CD4-positive, alpha-beta T cell (primary cell): ENCODE data around the gene ERLEC1. TPM values are rescaled to one million over a fixed set of nuclear protein-coding genes. Genes with fewer than 3 reads are reported as not detected.

ENCODE experiments used
- ATAC-seq: fragments of 200-7000 bp; cut with Tn5 transposase; one replicate; pipeline ENCODE4 v1.10.0; 2022; ENCODE audit warnings: mild to moderate bottlenecking; ENCODE audit not compliant: poor library complexity
- CTCF ChIA-PET: fragments of 350-600 bp; sonication (Branson Sonifier 250); formaldehyde crosslinking; loops from one replicate; lab custom pipeline; 2021; ENCODE audit warnings: antibody characterized with exemption, inconsistent platforms; lab: Charles Lee
- POLR2A ChIA-PET: fragments of 350-600 bp; sonication (Branson Sonifier 250); formaldehyde crosslinking; loops from one replicate; lab custom pipeline; 2021; ENCODE audit warnings: antibody characterized with exemption, inconsistent platforms; lab: Charles Lee
- DNase-seq, 14 experiments: peaks; one replicate each; pipeline ENCODE4 v3.0.0-alpha.2; 2013 to 2020; ENCODE audit warnings: mixed read lengths in 2 of 14
- H3K27ac ChIP-seq, 2 donors: one replicate each; pipeline versions ENCODE4 v1.5.1 to v1.7.0; 2013; ENCODE audit warnings: low read length in 2 of 2, low read depth in 1 of 2, mild to moderate bottlenecking in 1 of 2
- H3K27me3 ChIP-seq, 2 experiments: 1 replicate in 1 of 2; 2 replicates in 1 of 2; pipeline versions ENCODE4 v1.6.1 to v1.7.0; 2013; ENCODE audit warnings: low read length in 2 of 2, control low read depth in 1 of 2, mild to moderate bottlenecking in 1 of 2, moderate library complexity in 1 of 2; ENCODE audit not compliant: insufficient read depth in 2 of 2, control insufficient read depth in 1 of 2
- H3K36me3 ChIP-seq: one replicate; pipeline ENCODE4 v1.6.1; 2013; ENCODE audit warnings: low read length, control low read depth; ENCODE audit not compliant: insufficient read depth
- H3K4me1 ChIP-seq: one replicate; pipeline ENCODE4 v1.6.1; 2013; ENCODE audit warnings: low read length, control low read depth; ENCODE audit not compliant: insufficient read depth
- H3K4me3 ChIP-seq: one replicate; pipeline ENCODE4 v1.5.1; 2013; ENCODE audit warnings: mild to moderate bottlenecking, low read length, moderate library complexity
- H3K9me3 ChIP-seq, 2 experiments: 1 replicate in 1 of 2; 2 replicates in 1 of 2; pipeline versions ENCODE4 v1.6.1 to v1.7.0; 2013; ENCODE audit warnings: low read length in 2 of 2, mild to moderate bottlenecking in 2 of 2, control low read depth in 1 of 2, moderate library complexity in 1 of 2; ENCODE audit not compliant: control insufficient read depth in 1 of 2, insufficient read depth in 1 of 2
- H3K27ac Mint-ChIP-seq: one replicate; pipeline ENCODE4 v1.8.0; 2020; ENCODE audit warnings: mixed read lengths
- H3K27me3 Mint-ChIP-seq: one replicate; pipeline ENCODE4 v1.8.0; 2021; ENCODE audit warnings: mixed read lengths
- H3K36me3 Mint-ChIP-seq: one replicate; pipeline ENCODE4 v1.8.0; 2021; ENCODE audit warnings: low read depth, mixed read lengths
- H3K4me1 Mint-ChIP-seq: one replicate; pipeline ENCODE4 v1.8.0; 2021; ENCODE audit warnings: low read depth, mixed read lengths
- H3K4me3 Mint-ChIP-seq: one replicate; pipeline ENCODE4 v1.8.0; 2020; ENCODE audit warnings: mild to moderate bottlenecking, mixed read lengths
- H3K9me3 Mint-ChIP-seq: one replicate; pipeline ENCODE4 v1.8.0; 2020; ENCODE audit warnings: mixed read lengths
- intact Hi-C, 2 experiments: fragments of 100-400 bp; cut with DNase I in 1 of 2; cut with micrococcal nuclease in 1 of 2; formaldehyde crosslinking; loops; one replicate each; pipeline versions ENCODE4 v1.15.1 to v1.9.0; 2023 to 2025; cut with DNase I, micrococcal nuclease
- total RNA-seq, 174 experiments: library from RNA in 2 of 174; stranded (reverse) in 2 of 174; gene quantifications; one replicate each; pipeline ENCODE4 v1.2.3 and lab custom pipeline; 2021 to 2026
- TF ChIP-seq, protein P1 (sequence below): fragments of 200-600 bp; IDR thresholded peaks from one replicate; pipeline ENCODE4 v1.8.0; 2022; ENCODE audit warnings: antibody characterized with exemption, mild to moderate bottlenecking

ERLEC1 gene
- total RNA-seq, 2 experiments from 2014 or later = 14.5 to 14.7 TPM

DNA sequence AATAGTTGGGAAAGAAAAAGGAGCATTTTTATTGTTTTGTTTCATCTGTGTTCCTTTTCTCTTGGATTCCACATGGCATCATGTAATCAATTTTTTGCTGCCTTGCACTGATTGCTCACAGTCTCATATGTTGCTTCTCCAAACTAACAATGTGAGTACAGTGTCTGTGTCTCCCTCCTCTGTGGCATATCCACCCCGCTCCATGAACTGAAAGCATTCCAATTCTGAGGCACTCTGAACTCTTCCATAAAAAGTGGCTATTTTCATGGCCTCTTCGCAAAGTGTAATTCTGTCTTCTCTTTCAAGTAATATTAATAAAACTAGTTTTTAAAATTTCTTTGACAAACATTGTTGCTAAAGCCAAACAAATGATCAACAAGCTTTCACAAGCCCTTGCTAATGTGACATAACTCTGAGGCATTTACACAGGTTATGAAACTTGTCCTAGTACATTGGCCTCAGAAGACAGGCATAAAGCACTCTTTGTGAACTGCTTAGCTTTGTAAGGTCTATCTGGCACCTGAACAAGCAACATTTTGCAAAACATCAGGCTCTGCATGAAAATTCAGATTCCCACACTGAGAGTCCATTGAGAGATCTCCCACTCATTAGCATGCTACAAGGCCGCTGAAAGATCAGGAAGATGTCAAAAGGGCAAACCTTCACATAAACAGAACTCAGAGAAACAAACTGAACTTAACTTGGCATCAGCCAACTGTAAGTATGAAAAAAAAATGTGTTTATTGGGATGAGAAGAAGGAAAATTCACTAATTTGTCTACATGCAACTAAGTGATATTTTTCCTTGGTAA is 39.9 kb downstream of the ERLEC1 start:
- no peaks in the 10 kb centered on the region for H3K4me1 Mint-ChIP-seq
- H3K27me3 Mint-ChIP-seq = no peaks in the 10 kb centered on the region
- no peak overlapping the region for H3K4me3 ChIP-seq
- no peak overlapping the region for H3K27ac Mint-ChIP-seq
- TF ChIP-seq, protein P1, sequence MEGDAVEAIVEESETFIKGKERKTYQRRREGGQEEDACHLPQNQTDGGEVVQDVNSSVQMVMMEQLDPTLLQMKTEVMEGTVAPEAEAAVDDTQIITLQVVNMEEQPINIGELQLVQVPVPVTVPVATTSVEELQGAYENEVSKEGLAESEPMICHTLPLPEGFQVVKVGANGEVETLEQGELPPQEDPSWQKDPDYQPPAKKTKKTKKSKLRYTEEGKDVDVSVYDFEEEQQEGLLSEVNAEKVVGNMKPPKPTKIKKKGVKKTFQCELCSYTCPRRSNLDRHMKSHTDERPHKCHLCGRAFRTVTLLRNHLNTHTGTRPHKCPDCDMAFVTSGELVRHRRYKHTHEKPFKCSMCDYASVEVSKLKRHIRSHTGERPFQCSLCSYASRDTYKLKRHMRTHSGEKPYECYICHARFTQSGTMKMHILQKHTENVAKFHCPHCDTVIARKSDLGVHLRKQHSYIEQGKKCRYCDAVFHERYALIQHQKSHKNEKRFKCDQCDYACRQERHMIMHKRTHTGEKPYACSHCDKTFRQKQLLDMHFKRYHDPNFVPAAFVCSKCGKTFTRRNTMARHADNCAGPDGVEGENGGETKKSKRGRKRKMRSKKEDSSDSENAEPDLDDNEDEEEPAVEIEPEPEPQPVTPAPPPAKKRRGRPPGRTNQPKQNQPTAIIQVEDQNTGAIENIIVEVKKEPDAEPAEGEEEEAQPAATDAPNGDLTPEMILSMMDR = no peak
- intact Hi-C loops = no loop called here
- ATAC-seq = no peak
- peaks cover 3% of the 10 kb centered on the region for H3K36me3 ChIP-seq
- ChIA-PET POLR2A (no interaction called here), CTCF (no interaction called here)
- peaks cover 10% of the 10 kb centered on the region for H3K36me3 Mint-ChIP-seq
- no peaks in the 10 kb centered on the region for H3K4me1 ChIP-seq
- H3K27ac ChIP-seq = no peak overlapping the region
- H3K27me3 ChIP-seq = no peaks in the 10 kb centered on the region
- peaks cover 0 to 4% of the 10 kb centered on the region in 2 experiments for H3K9me3 ChIP-seq
- DNase-seq = no peak
- peaks cover 4% of the 10 kb centered on the region for H3K9me3 Mint-ChIP-seq
- H3K4me3 Mint-ChIP-seq = no peak overlapping the region

DNA sequence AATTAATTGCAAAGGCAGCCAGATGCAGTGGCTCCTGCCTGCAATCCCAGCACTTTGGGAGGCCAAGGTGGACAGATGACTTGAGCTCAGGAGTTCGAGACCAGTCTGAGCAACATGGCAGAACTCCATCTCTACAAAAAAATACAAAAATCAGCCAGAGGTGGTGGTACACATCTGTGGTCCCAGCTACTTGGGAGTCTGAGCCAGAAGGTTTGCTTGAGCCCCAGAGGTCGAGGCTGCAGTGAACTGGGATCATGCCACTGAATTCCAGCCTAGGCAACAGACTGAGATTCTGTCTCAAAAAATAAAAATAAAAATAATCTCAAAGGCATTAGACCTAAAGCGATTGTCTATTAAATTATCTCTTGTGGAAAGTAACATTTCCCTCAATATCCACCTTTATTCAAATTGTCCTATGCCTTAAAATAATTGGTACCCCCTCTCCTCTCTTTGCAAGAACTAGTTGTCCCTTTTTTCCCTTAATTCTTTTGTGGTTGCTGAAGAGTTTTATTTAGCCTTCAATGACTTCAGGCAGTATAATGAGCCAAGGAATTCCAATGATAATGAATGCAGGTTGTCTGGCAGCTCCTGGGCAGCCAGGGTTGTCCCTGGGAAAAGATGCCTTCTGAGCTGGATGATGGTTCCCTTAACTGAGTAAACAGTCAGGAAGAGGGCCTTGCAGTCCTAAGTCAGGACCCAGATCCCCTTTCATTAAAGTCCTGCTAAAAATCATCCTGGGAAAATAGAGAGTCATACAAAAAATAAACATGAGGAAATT is 40.7 kb downstream of the ERLEC1 start:
- TF ChIP-seq, protein P1 = no peak
- DNase-seq (no peak), ATAC-seq (no peak)
- no peak overlapping the region for H3K27ac Mint-ChIP-seq
- Histone ChIP-seq H3K9me3 (peaks cover 0 to 4% of the 10 kb centered on the region in 2 experiments), H3K27me3 (no peaks in the 10 kb centered on the region), H3K4me1 (no peaks in the 10 kb centered on the region), H3K27ac (no peak overlapping the region), H3K36me3 (peaks cover 3% of the 10 kb centered on the region), H3K4me3 (no peak overlapping the region)
- H3K9me3 Mint-ChIP-seq = peaks cover 4% of the 10 kb centered on the region
- ChIA-PET CTCF (no interaction called here), POLR2A (interaction anchor here (0.6 kb wide), 1 partner anchor 28 kb away, joined by 3 read pairs; no protein-coding TSS in a partner anchor)
- H3K27me3 Mint-ChIP-seq = no peaks in the 10 kb centered on the region
- H3K4me1 Mint-ChIP-seq = no peaks in the 10 kb centered on the region
- intact Hi-C loops = no loop called here
- H3K36me3 Mint-ChIP-seq = peaks cover 10% of the 10 kb centered on the region
- H3K4me3 Mint-ChIP-seq = no peak overlapping the region

DNA sequence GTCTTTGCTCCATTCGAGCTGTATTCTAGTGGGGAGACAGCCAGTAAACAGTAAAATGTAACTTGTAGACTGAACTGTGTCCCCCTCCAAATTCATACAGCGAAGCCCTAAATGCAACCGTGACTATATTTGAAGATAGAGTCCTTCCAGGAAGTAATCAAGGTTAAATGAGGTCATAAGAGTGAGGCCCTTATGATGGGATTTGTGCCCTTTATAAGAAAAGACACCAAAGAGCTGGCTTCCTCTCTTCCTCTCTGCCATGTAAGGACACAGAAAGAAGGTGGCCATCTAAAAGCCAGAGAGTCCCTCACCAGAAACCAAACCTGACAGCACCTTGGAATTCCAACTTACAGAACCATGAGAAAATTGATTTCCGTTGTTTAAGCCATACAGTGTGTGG is 41.5 kb downstream of the ERLEC1 start:
- H3K9me3 ChIP-seq = peaks cover 0 to 4% of the 10 kb centered on the region in 2 experiments
- DNase-seq = no peak
- no peak for ATAC-seq
- H3K4me3 ChIP-seq = no peak overlapping the region
- no peaks in the 10 kb centered on the region for H3K4me1 Mint-ChIP-seq
- H3K4me3 Mint-ChIP-seq = no peak overlapping the region
- peaks cover 10% of the 10 kb centered on the region for H3K36me3 Mint-ChIP-seq
- intact Hi-C loops = no loop called here
- no peaks in the 10 kb centered on the region for H3K4me1 ChIP-seq
- peaks cover 4% of the 10 kb centered on the region for H3K9me3 Mint-ChIP-seq
- peaks cover 3% of the 10 kb centered on the region for H3K36me3 ChIP-seq
- no peaks in the 10 kb centered on the region for H3K27me3 Mint-ChIP-seq
- POLR2A ChIA-PET = interaction anchor here (0.6 kb wide), 1 partner anchor 29 kb away, joined by 3 read pairs; no protein-coding TSS in a partner anchor
- no peak overlapping the region for H3K27ac ChIP-seq
- no peaks in the 10 kb centered on the region for H3K27me3 ChIP-seq
- TF ChIP-seq, protein P1 = no peak
- CTCF ChIA-PET = no interaction called here
- no peak overlapping the region for H3K27ac Mint-ChIP-seq
